Epithelial cell of esophagus (primary cell): Measurements from ENCODE around the gene PRXL2A.

ENCODE experiments used
- DNase-seq: peaks from one replicate; pipeline ENCODE4 v3.0.0; 2010; ENCODE audit warnings: low read depth
- H3K4me3 ChIP-seq: 2 replicates; pipeline ENCODE4 v1.5.1; 2011; ENCODE audit warnings: mild to moderate bottlenecking, low read length, control low read depth
- TF ChIP-seq, protein P1 (sequence below): IDR thresholded peaks from 2 replicates; pipeline ENCODE4 v1.5.1; 2011; ENCODE audit warnings: low read depth, mild to moderate bottlenecking, low read length, control low read depth, inconsistent platforms; ENCODE audit not compliant: insufficient read depth; ENCODE audit errors: missing control alignments

Gene PRXL2A

DNA sequence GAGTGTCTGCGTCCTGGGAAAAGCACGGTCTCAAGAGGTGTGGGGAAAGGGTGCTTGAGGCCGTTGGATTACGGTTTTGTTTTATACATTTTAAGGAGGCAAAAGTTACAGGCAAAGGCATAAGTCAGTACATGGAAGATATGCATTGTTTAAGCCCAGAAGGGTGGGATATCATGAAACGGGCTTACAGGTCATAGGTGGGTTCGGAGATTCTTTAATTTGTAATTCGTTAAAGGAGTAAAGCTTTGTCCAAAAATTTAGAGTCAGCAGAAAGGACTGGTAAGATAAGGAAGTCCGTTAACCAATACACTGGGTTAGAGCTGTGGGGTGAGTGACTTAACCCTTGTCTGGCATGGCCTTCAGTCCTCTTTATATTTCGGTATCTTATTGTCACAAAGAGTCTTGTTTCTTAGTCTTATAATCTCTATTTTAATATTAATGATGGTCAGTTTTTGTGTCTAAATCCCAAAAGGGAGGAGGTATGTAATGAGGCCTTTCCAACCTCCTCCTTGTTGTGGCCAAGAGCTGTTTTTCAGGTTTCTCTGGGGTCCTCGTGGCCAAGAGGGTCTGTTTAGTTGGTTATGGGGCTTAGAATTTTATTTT is 58.5 kb downstream of the PRXL2A start:
- H3K4me3 ChIP-seq: no peak overlapping the region
- TF ChIP-seq, protein P1, sequence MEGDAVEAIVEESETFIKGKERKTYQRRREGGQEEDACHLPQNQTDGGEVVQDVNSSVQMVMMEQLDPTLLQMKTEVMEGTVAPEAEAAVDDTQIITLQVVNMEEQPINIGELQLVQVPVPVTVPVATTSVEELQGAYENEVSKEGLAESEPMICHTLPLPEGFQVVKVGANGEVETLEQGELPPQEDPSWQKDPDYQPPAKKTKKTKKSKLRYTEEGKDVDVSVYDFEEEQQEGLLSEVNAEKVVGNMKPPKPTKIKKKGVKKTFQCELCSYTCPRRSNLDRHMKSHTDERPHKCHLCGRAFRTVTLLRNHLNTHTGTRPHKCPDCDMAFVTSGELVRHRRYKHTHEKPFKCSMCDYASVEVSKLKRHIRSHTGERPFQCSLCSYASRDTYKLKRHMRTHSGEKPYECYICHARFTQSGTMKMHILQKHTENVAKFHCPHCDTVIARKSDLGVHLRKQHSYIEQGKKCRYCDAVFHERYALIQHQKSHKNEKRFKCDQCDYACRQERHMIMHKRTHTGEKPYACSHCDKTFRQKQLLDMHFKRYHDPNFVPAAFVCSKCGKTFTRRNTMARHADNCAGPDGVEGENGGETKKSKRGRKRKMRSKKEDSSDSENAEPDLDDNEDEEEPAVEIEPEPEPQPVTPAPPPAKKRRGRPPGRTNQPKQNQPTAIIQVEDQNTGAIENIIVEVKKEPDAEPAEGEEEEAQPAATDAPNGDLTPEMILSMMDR: no peak
- no peak for DNase-seq

DNA sequence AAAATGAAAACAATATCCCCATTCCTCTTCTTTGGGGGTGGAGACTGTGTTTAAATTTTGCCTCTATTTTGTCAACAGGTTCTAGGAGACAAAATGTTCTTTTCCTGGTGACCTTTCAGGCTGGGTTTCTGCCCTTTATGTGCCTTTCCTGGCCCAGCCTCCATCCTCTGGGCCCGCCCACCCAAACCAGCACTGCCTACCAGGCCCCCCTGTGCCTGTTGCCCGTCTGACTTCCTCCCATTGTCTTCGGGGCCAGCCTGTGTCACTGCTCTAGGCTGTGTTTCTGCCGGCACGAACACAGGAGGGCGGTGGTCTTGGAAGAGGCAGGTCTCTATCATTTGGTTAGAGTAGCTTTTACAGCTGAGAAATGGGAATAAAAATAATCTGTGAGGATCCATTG is 59.7 kb downstream of the PRXL2A start:
- H3K4me3 ChIP-seq: no peak overlapping the region
- no peak for DNase-seq
- TF ChIP-seq, protein P1: no peak

DNA sequence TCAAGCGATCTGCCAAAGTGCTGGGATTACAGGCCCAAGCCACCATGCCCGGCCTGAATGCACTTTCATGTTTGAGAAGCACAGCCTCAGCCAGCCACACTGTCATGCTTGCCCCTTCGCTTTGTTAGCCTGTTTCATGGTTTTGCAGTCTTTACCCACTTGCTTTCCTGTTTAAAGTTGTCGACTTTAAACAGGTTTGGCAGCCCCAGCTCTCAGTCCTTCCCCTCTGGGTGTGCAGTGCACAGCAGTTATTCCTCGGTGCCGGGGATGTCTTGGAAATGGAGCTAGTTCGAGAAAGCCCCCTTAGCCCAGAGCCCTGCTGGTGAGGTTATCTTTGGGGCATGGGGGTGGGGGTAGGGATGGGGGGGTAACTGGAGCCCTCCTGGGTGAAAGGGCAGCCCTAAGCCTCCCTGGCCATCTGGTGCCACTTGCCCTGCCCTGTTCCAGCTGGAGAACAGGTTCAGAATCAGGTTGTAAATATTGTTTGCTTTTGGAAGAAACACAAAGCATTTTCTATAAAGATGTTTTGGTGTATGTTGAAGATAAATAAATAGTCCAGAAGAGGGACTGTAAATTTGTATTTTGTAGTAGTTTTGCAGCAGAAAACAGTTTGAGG is 60.6 kb downstream of the PRXL2A start:
- no peak overlapping the region for H3K4me3 ChIP-seq
- peak; percentile 51 for DNase-seq
- TF ChIP-seq, protein P1: no peak

DNA sequence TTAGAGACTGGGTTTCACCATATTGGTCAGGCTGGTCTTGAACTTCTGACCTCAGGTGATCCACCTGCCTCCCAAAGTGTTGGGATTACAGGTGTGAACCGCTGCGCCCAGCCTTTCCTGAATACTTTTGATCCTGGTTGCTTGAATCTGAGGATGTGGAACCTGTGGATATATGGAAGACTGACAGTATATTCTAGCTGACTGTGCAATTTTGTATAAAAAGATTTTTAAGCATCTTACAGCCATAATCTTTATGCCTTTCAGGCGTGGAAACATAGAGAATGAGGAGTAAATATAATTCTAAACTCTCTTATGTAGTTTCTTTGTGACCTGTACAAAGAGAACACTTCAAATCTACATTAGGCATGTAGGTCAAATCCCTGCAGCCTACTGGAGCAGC is 61.9 kb downstream of the PRXL2A start:
- DNase-seq: no peak
- TF ChIP-seq, protein P1: no peak
- H3K4me3 ChIP-seq: no peak overlapping the region

DNA sequence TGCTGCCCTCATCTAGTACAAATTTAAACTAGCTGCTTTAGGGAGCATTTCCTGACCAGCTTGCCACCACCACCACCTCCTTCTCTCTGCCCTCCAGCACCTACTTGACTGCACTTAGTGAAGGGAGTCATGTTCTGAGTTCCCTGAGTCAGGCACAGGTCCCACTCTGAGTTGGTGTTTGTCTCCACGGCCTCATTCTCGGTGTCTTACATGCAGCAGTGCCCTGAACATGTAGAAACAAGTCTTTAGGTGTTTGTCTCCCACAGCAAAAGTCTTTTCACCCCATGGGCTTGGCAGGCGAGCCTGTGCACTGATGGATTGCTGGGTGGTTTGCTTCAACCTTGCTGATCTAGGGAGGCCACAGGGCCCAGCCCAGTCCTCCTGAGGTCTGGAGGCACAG is 62.6 kb downstream of the PRXL2A start:
- TF ChIP-seq, protein P1: no peak
- H3K4me3 ChIP-seq: no peak overlapping the region
- DNase-seq: peak; percentile 99

DNA sequence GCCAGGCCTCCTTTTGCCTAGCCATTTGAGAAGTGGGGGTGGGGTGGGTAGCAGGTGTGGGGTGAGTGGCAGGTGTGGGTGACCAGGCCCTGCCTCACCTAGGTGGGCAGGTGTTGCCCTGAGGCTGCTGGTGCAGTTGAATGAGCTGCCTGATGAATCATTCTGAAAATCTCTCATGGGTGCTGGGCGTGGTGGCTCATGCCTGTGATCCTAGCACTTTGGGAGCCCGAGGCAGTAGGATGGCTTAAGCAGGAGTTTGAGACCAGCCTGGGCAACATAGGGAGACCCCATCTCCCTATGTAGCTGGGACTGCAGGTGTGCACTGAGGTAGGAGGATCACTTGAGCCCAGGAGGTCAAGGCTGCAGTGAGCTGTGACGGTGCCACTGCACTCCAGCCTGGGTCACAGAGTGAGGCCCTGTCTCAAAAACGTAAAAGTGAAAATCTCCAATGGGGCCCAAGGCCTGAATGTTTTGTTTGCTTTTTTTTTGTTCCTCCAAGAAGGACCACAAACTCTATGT is 63.4 kb downstream of the PRXL2A start:
- TF ChIP-seq, protein P1: no peak
- H3K4me3 ChIP-seq: no peak overlapping the region
- DNase-seq: peak; percentile 99
